ENCODE results near the gene TBK1.

Gene TBK1

DNA sequence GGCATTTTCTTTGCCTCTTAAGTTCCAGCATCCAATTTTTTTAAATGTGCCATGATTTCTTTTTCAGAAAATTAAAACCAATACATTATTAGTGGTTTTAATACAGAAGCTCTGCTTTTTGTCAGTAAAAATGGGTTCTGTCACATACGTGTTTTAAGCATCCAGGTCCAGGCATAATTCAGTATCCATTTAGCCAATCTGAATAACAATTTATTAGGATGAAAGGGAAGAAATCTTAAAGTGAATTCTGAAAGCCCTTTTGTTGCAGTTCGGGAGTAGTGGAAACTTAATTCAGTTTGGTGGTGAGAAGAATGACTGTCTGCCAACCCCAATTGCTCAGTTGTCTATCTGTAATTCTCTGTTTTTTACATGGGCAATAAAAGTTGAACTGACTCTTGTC, 40.5 kb upstream of the TBK1 start:
- in situ Hi-C loops (cut with HindIII; ENCODE audit: low sequenced_read_pairs) = no loop called here
- H3K4me3 ChIP-seq (ENCODE audit: low read depth, low read length) = no peak overlapping the region
- TF ChIP-seq, protein P1, sequence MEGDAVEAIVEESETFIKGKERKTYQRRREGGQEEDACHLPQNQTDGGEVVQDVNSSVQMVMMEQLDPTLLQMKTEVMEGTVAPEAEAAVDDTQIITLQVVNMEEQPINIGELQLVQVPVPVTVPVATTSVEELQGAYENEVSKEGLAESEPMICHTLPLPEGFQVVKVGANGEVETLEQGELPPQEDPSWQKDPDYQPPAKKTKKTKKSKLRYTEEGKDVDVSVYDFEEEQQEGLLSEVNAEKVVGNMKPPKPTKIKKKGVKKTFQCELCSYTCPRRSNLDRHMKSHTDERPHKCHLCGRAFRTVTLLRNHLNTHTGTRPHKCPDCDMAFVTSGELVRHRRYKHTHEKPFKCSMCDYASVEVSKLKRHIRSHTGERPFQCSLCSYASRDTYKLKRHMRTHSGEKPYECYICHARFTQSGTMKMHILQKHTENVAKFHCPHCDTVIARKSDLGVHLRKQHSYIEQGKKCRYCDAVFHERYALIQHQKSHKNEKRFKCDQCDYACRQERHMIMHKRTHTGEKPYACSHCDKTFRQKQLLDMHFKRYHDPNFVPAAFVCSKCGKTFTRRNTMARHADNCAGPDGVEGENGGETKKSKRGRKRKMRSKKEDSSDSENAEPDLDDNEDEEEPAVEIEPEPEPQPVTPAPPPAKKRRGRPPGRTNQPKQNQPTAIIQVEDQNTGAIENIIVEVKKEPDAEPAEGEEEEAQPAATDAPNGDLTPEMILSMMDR (IDR thresholded peaks at IDR 0.05; ENCODE audit: low read depth, low read length) = no peak
- no peak for DNase-seq (ENCODE audit: low read depth, low spot score)

- in situ Hi-C loops (cut with HindIII; ENCODE audit: low sequenced_read_pairs) = no loop called here
- TF ChIP-seq, protein P1 (IDR thresholded peaks at IDR 0.05; ENCODE audit: low read depth, low read length) = no peak
- peak; percentile 65 for DNase-seq (ENCODE audit: low read depth, low spot score)
- H3K4me3 ChIP-seq (ENCODE audit: low read depth, low read length) = no peak overlapping the region
Measured at GRCh38 chr12:64412459-64412858, 39.5 kb upstream of the TBK1 start.

DNA sequence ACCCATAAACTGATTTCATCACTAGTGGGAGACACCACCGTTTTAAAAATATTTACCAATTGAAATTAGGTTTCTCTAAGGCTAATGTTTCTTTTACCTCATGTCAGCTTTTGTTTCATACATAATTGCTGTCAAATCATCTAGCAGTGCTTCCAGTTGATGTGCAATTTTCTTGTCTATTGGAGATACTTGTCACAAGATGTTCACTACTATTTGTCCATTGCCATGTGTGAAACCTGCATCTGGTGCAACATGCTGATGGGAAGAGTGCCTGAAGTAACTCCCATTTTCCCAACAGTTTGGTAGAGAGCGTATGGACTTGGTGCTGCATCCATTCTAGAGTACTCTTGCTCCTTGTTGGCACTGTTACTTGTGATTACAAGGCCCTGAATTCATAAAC, 38.0 kb upstream of the TBK1 start:
- TF ChIP-seq, protein P1 (IDR thresholded peaks at IDR 0.05; ENCODE audit: low read depth, low read length) = no peak
- H3K4me3 ChIP-seq (ENCODE audit: low read depth, low read length) = no peak overlapping the region
- in situ Hi-C loops (cut with HindIII; ENCODE audit: low sequenced_read_pairs) = no loop called here
- DNase-seq (ENCODE audit: low read depth, low spot score) = no peak

GRCh38 chr12:64418209-64418608, 33.7 kb upstream of the TBK1 start:
- TF ChIP-seq, protein P1 (IDR thresholded peaks at IDR 0.05; ENCODE audit: low read depth, low read length) = no peak
- no peak overlapping the region for H3K4me3 ChIP-seq (ENCODE audit: low read depth, low read length)
- no peak for DNase-seq (ENCODE audit: low read depth, low spot score)
- in situ Hi-C loops (cut with HindIII; ENCODE audit: low sequenced_read_pairs) = no loop called here

GRCh38 chr12:64419696-64420095, 32.2 kb upstream of the TBK1 start:
- no peak overlapping the region for H3K4me3 ChIP-seq (ENCODE audit: low read depth, low read length)
- in situ Hi-C loops (cut with HindIII; ENCODE audit: low sequenced_read_pairs) = no loop called here
- DNase-seq (ENCODE audit: low read depth, low spot score) = no peak
- TF ChIP-seq, protein P1 (IDR thresholded peaks at IDR 0.05; ENCODE audit: low read depth, low read length) = no peak

DNA sequence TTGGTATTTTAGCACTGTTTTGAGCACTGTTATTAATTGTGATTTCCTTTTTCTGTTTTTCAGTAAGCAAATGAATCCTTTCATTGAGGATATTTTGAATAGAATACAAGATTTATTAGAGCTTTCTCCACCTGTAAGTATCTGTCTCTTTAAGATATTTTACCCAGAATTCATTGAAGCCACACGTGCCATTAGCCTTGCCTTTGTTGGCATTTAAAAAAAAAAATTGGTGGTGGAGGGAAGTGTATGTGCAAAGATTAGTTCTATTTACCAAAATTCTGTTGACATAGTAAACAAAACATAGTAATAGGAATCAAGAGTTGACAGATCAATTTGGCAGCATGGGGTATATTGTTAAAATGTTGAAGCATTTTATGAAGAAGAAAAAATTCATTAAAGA, 23.9 kb upstream of the TBK1 start:
- TF ChIP-seq, protein P1 (IDR thresholded peaks at IDR 0.05; ENCODE audit: low read depth, low read length) = no peak
- in situ Hi-C loops (cut with HindIII; ENCODE audit: low sequenced_read_pairs) = no loop called here
- H3K4me3 ChIP-seq (ENCODE audit: low read depth, low read length) = no peak overlapping the region
- no peak for DNase-seq (ENCODE audit: low read depth, low spot score)

GRCh38 chr12:64428956-64429355, 23.0 kb upstream of the TBK1 start:
- in situ Hi-C loops (cut with HindIII; ENCODE audit: low sequenced_read_pairs) = no loop called here
- DNase-seq (ENCODE audit: low read depth, low spot score) = no peak
- TF ChIP-seq, protein P1 (IDR thresholded peaks at IDR 0.05; ENCODE audit: low read depth, low read length) = no peak
- H3K4me3 ChIP-seq (ENCODE audit: low read depth, low read length) = no peak overlapping the region
